Liver (tissue), 9 donors: Measurements from ENCODE around the gene EMX1. TPM values are rescaled to one million over a fixed set of nuclear protein-coding genes. Genes with fewer than 3 reads are reported as not detected.

Experiments
- DNase-seq: peaks from one replicate; pipeline ENCODE4 v3.0.0-alpha.2; 2017; ENCODE audit warnings: low spot score
- H3K27ac ChIP-seq, 2 donors: one replicate each; pipeline ENCODE4 v1.7.0; 2013; ENCODE audit warnings: inconsistent platforms in 2 of 2, low read length in 2 of 2, control low read depth in 1 of 2, low read depth in 1 of 2, mild to moderate bottlenecking in 1 of 2
- H3K27me3 ChIP-seq, 4 donors: one replicate each; pipeline versions ENCODE4 v1.6.1 to v1.7.0; 2013; ENCODE audit warnings: low read length in 3 of 4, inconsistent platforms in 1 of 4, mild to moderate bottlenecking in 1 of 4, moderate library complexity in 1 of 4; ENCODE audit not compliant: control insufficient read depth in 4 of 4, insufficient read depth in 4 of 4
- H3K36me3 ChIP-seq, 4 donors: one replicate each; pipeline versions ENCODE4 v1.6.1 to v1.7.0; 2013; ENCODE audit warnings: low read length in 3 of 4, mild to moderate bottlenecking in 3 of 4, low read depth in 1 of 4, moderate library complexity in 1 of 4; ENCODE audit not compliant: control insufficient read depth in 4 of 4, insufficient read depth in 3 of 4
- H3K4me1 ChIP-seq, 4 donors: one replicate each; pipeline versions ENCODE4 v1.6.1 to v1.7.0; 2013; ENCODE audit warnings: low read length in 3 of 4, mild to moderate bottlenecking in 3 of 4, moderate library complexity in 1 of 4; ENCODE audit not compliant: control insufficient read depth in 4 of 4, insufficient read depth in 4 of 4
- H3K4me3 ChIP-seq, 3 donors: one replicate each; pipeline versions ENCODE4 v1.6.1 to v1.7.0; 2013; ENCODE audit warnings: low read length in 3 of 3, control low read depth in 1 of 3, low read depth in 1 of 3, mild to moderate bottlenecking in 1 of 3
- H3K9ac ChIP-seq, 2 donors: one replicate each; pipeline ENCODE4 v1.7.0; 2013; ENCODE audit warnings: low read length in 2 of 2, mild to moderate bottlenecking in 2 of 2, moderate library complexity in 2 of 2, control low read depth in 1 of 2, low read depth in 1 of 2
- H3K9me3 ChIP-seq, 4 donors: one replicate each; pipeline versions ENCODE4 v1.6.1 to v1.7.0; 2013; ENCODE audit warnings: low read length in 3 of 4; ENCODE audit not compliant: control insufficient read depth in 4 of 4
- ATF3 ChIP-seq: IDR thresholded peaks from 2 replicates; pipeline ENCODE4 v1.6.1; 2016; ENCODE audit warnings: antibody characterized with exemption
- EGR1 ChIP-seq, 2 donors: IDR thresholded peaks; 2 replicates each; pipeline ENCODE4 v1.6.1; 2016 to 2018; ENCODE audit warnings: antibody characterized with exemption in 2 of 2, low read depth in 2 of 2
- FOXA1 ChIP-seq: IDR thresholded peaks from 2 replicates; pipeline ENCODE4 v1.6.1; 2016; ENCODE audit warnings: antibody characterized with exemption
- FOXA2 ChIP-seq: IDR thresholded peaks from 2 replicates; pipeline ENCODE4 v1.6.1; 2016; ENCODE audit warnings: antibody characterized with exemption
- HNF4A ChIP-seq, 2 donors: conservative IDR thresholded peaks; 2 replicates each; pipeline ENCODE4 v1.6.1; 2016; ENCODE audit warnings: antibody characterized with exemption in 2 of 2, mild to moderate bottlenecking in 2 of 2
- JUND ChIP-seq, 2 donors: IDR thresholded peaks; 2 replicates each; pipeline ENCODE4 v1.6.1; 2016; ENCODE audit warnings: antibody characterized with exemption in 2 of 2
- MAX ChIP-seq: IDR thresholded peaks from 2 replicates; pipeline ENCODE4 v1.6.1; 2016; ENCODE audit warnings: antibody characterized with exemption
- NR2F2 ChIP-seq: IDR thresholded peaks from 2 replicates; pipeline ENCODE4 v1.6.1; 2016; ENCODE audit warnings: antibody characterized with exemption
- RAD21 ChIP-seq, 2 donors: IDR thresholded peaks; 2 replicates each; pipeline ENCODE4 v1.6.1; 2016; ENCODE audit warnings: antibody characterized with exemption in 2 of 2, mild to moderate bottlenecking in 2 of 2
- RXRA ChIP-seq, 2 donors: IDR thresholded peaks; 2 replicates each; pipeline ENCODE4 v1.6.1; 2017 to 2018; ENCODE audit warnings: antibody characterized with exemption in 2 of 2, mild to moderate bottlenecking in 1 of 2
- YY1 ChIP-seq: IDR thresholded peaks from 2 replicates; pipeline ENCODE4 v1.6.1; 2016; ENCODE audit warnings: antibody characterized with exemption, mild to moderate bottlenecking
- ZBTB33 ChIP-seq: IDR thresholded peaks from 2 replicates; pipeline ENCODE4 v1.6.1; 2016; ENCODE audit warnings: antibody characterized with exemption
- whole genome bisulfite sequencing: extraction: QIAGEN DNeasy Blood & Tissue Kit; methylation state at CpG from one replicate; pipeline ENCODE4 v1.1.7; 2013; 5-methylcytosine and 5-hydroxymethylcytosine counted together
- polyA plus RNA-seq, 2 donors: library from polyadenylated mRNA; stranded (reverse) in 1 of 2; unstranded in 1 of 2; fragments of 200-250 nt in 1 of 2; fragments of >200 nt in 1 of 2; fragmentation: Nextera tagmentation in 1 of 2; extraction: Ambion mirVana in 1 of 2; gene quantifications; one replicate each; pipeline versions ENCODE4 v1.2.1 to v1.2.3, GENCODE V29; 2013 to 2015
- total RNA-seq, 2 donors: library from RNA; depleted of rRNA; stranded (reverse); fragments of >200 nt; gene quantifications; one replicate each; pipeline ENCODE4 v1.2.3, GENCODE V29; 2014
- TF ChIP-seq, protein P1 (sequence below): IDR thresholded peaks from 2 replicates; pipeline ENCODE4 v1.6.1; 2016; ENCODE audit warnings: antibody characterized with exemption, mild to moderate bottlenecking
- donor health status: healthy.
- donor health status: healthy.
- donor health status: healthy.
- donor health status: healthy.
- donor health status: healthy.

EMX1 gene
- total and polyA plus RNA-seq, 4 donors: 0.06 to 0.18 (median 0.08) TPM; not detected in 1

- WGBS: 8% methylated on average over 26 of the region's 26 CpGs
- DNase-seq: no peak
- no peak overlapping the region for H3K9ac ChIP-seq
- H3K36me3 ChIP-seq: no peaks in the 10 kb centered on the region
- H3K4me1 ChIP-seq: peaks cover 20 to 27% (median 25%) of the 10 kb centered on the region in 4 donors
- peaks cover 9 to 33% (median 17%) of the 10 kb centered on the region in 4 donors for H3K27me3 ChIP-seq
- H3K9me3 ChIP-seq: peaks cover 0 to 3% (median 0%) of the 10 kb centered on the region in 4 donors
- peak overlapping the region in 1 of 3 donors; percentile 51 for H3K4me3 ChIP-seq
- no peak for TF ChIP-seq ZBTB33
- no peak for TF ChIP-seq MAX
- no peak for TF ChIP-seq ATF3
- TF ChIP-seq YY1: no peak
- no peak for TF ChIP-seq FOXA2
- TF ChIP-seq HNF4A (conservative IDR thresholded peaks at IDR 0.05): no peak
- TF ChIP-seq, protein P1, sequence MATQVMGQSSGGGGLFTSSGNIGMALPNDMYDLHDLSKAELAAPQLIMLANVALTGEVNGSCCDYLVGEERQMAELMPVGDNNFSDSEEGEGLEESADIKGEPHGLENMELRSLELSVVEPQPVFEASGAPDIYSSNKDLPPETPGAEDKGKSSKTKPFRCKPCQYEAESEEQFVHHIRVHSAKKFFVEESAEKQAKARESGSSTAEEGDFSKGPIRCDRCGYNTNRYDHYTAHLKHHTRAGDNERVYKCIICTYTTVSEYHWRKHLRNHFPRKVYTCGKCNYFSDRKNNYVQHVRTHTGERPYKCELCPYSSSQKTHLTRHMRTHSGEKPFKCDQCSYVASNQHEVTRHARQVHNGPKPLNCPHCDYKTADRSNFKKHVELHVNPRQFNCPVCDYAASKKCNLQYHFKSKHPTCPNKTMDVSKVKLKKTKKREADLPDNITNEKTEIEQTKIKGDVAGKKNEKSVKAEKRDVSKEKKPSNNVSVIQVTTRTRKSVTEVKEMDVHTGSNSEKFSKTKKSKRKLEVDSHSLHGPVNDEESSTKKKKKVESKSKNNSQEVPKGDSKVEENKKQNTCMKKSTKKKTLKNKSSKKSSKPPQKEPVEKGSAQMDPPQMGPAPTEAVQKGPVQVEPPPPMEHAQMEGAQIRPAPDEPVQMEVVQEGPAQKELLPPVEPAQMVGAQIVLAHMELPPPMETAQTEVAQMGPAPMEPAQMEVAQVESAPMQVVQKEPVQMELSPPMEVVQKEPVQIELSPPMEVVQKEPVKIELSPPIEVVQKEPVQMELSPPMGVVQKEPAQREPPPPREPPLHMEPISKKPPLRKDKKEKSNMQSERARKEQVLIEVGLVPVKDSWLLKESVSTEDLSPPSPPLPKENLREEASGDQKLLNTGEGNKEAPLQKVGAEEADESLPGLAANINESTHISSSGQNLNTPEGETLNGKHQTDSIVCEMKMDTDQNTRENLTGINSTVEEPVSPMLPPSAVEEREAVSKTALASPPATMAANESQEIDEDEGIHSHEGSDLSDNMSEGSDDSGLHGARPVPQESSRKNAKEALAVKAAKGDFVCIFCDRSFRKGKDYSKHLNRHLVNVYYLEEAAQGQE: no peak
- TF ChIP-seq EGR1 (IDR thresholded peaks at IDR 0.05; ENCODE audit: low read depth in 2 of 2): no peak
- no peak for TF ChIP-seq RXRA (IDR thresholded peaks at IDR 0.05)
- no peak for TF ChIP-seq FOXA1
- TF ChIP-seq NR2F2: no peak
- TF ChIP-seq JUND (IDR thresholded peaks at IDR 0.05): no peak
- no peak overlapping the region for H3K27ac ChIP-seq
These were observed 1.9 kb upstream of the EMX1 start for GRCh38 chr2:72915320-72915906.

DNA sequence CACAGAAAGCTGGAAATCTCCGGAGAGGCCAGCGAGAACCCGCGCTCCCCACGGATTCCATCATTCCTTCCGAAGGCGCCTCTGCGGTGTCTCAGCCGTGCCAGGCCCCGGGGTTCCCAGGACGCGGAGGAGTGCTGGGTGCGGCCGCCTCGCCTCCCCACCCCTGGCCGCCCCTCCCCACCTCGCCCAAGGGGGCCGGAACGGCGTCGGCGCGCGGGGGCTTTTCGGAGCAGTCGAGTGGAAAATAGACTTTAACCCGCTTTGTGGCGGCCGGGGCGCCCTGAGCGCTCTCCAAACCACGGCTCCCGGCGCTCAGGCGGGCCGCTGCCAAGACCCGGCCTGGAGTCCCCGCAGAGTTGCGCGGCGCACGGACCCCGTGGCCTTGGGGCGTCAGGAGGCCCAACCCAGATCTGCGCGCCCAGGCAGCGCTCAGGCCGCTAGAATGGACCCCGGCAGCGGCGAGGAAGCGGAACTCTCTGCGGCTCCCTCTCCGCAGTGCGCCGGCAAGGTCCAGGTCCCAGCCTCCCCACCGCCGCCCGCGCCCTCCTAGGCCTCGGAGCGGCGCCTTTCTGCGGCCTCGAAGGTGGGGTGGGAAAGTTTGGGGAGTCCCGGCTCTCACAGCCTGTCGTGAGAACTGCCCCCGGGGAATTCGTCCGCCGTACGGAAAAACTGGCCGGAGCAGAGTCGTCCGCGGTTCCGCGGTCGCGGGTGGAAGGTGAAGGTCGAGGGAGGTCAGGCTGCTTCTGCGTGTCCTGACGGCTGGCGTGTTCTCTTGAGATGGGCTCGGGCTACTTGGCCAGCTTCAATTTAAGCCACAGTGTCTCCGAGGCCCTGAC lies 1.2 kb upstream of the EMX1 start:
- TF ChIP-seq YY1 (peak; percentile 24), HNF4A (conservative IDR thresholded peaks at IDR 0.05) (peak; percentile 20 to 75), RAD21 (IDR thresholded peaks at IDR 0.05) (no peak)
- H3K9ac ChIP-seq: no peak overlapping the region
- peaks cover 9 to 36% (median 20%) of the 10 kb centered on the region in 4 donors for H3K27me3 ChIP-seq
- H3K27ac ChIP-seq: no peak overlapping the region
- H3K9me3 ChIP-seq: peaks cover 0 to 4% (median 0%) of the 10 kb centered on the region in 4 donors
- no peak for DNase-seq
- peak overlapping the region in 2 of 3 donors; percentile 23 to 51 for H3K4me3 ChIP-seq
- WGBS: 3% methylated on average over 86 of the region's 86 CpGs
- H3K4me1 ChIP-seq: peaks cover 20 to 30% (median 25%) of the 10 kb centered on the region in 4 donors
- H3K36me3 ChIP-seq: no peaks in the 10 kb centered on the region
